ENCODE results near the gene DNM2. TPM values are rescaled to one million over a fixed set of nuclear protein-coding genes. Genes with fewer than 3 reads are reported as not detected.

Gene DNM2
- total and polyA plus RNA-seq, 2 of the 13 experiments (the other 11 are each of a cell fraction or from before 2014, with no cell fraction given) = 41.7 to 59.8 TPM

GRCh38 chr19:10835754-10836478, 118.0 kb downstream of the DNM2 start, which contains the start of gene TMED1 (continued):
- TF ChIP-seq LCORL (IDR thresholded peaks at IDR 0.05) (no peak), LCORL (CRISPR knock-in tag; IDR thresholded peaks at IDR 0.05) (peak; percentile 30; the same call in 1 of the 2 replicates), HMG20A (CRISPR knock-in tag; IDR thresholded peaks at IDR 0.05; ENCODE audit: borderline replicate concordance) (no peak), ADNP (CRISPR knock-in tag; IDR thresholded peaks at IDR 0.05) (no peak), MTF1 (CRISPR knock-in tag; IDR thresholded peaks at IDR 0.05) (no peak), NCOA2 (CRISPR knock-in tag; IDR thresholded peaks at IDR 0.05) (no peak; the same call in 1 of the 2 replicates), ZNF367 (CRISPR knock-in tag; IDR thresholded peaks at IDR 0.05; ENCODE audit: borderline replicate concordance) (no peak), GFI1 (CRISPR knock-in tag; IDR thresholded peaks at IDR 0.05; ENCODE audit: borderline replicate concordance) (0 out of 2 replicates have a peak, but pooled peaks have one; percentile 48), GLI4 (CRISPR knock-in tag; IDR thresholded peaks at IDR 0.05; ENCODE audit: borderline replicate concordance) (no peak), FOXK1 (CRISPR knock-in tag; IDR thresholded peaks at IDR 0.05; ENCODE audit: borderline replicate concordance, low read depth) (0 out of 2 replicates have a peak, but pooled peaks have one; percentile 5), NR3C1 (CRISPR knock-in tag; IDR thresholded peaks at IDR 0.05) (no peak), ARHGAP35 (CRISPR knock-in tag; IDR thresholded peaks at IDR 0.05; ENCODE audit: borderline replicate concordance) (0 out of 2 replicates have a peak, but pooled peaks have one; percentile 34), TEAD2 (CRISPR knock-in tag; IDR thresholded peaks at IDR 0.05) (no peak), REXO4 (CRISPR knock-in tag; IDR thresholded peaks at IDR 0.05; ENCODE audit: borderline replicate concordance) (no peak), TMF1 (CRISPR knock-in tag; IDR thresholded peaks at IDR 0.05; ENCODE audit: low read depth) (no peak), FOXA1 (IDR thresholded peaks at IDR 0.05) (no peak), FOXA1 (CRISPR knock-in tag; IDR thresholded peaks at IDR 0.05) (0 out of 2 replicates have a peak, but pooled peaks have one; percentile 33), TBL1XR1 (IDR thresholded peaks at IDR 0.05; ENCODE audit: borderline replicate concordance, low read length, partially characterized antibody) (no peak), ZFY (CRISPR knock-in tag; IDR thresholded peaks at IDR 0.05) (peak; percentile 87), ZBTB14 (CRISPR knock-in tag; IDR thresholded peaks at IDR 0.05) (no peak), ZNF607 (CRISPR knock-in tag; IDR thresholded peaks at IDR 0.05; ENCODE audit: borderline replicate concordance) (0 out of 2 replicates have a peak, but pooled peaks have one; percentile 15), JUN (CRISPR knock-in tag; IDR thresholded peaks at IDR 0.05) (no peak; the same call in 1 of the 2 replicates), HINFP (CRISPR knock-in tag; IDR thresholded peaks at IDR 0.05; ENCODE audit: low read depth) (0 out of 2 replicates have a peak, but pooled peaks have one; percentile 34), ZNF441 (CRISPR knock-in tag; IDR thresholded peaks at IDR 0.05; ENCODE audit: borderline replicate concordance) (no peak; the same call in 1 of the 2 replicates)
- TF ChIP-seq, protein P1, sequence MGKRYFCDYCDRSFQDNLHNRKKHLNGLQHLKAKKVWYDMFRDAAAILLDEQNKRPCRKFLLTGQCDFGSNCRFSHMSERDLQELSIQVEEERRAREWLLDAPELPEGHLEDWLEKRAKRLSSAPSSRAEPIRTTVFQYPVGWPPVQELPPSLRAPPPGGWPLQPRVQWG (CRISPR knock-in tag; IDR thresholded peaks at IDR 0.05; ENCODE audit: borderline replicate concordance, low read depth) = no peak
- TF ChIP-seq, protein P2, sequence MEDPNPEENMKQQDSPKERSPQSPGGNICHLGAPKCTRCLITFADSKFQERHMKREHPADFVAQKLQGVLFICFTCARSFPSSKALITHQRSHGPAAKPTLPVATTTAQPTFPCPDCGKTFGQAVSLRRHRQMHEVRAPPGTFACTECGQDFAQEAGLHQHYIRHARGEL (CRISPR knock-in tag; IDR thresholded peaks at IDR 0.05) = no peak

Data from HepG2 (cell line).